GM12891 (cell line): ENCODE measurements around the gene UBE2C.

ENCODE experiments used
- POLR2A ChIP-seq: IDR thresholded peaks from 2 replicates; pipeline ENCODE4 v1.6.1; 2011; ENCODE audit warnings: low read depth, low read length, control low read depth
- POLR2AphosphoS5 ChIP-seq: IDR thresholded peaks from 2 replicates; pipeline ENCODE4 v1.6.1; 2011; ENCODE audit warnings: low read depth, low read length, control low read depth
- POU2F2 ChIP-seq: IDR thresholded peaks from 2 replicates; pipeline ENCODE4 v1.6.1; 2011; ENCODE audit warnings: low read depth, mild to moderate bottlenecking, control low read depth, low read length, moderate library complexity
- SPI1 ChIP-seq: IDR thresholded peaks from 2 replicates; pipeline ENCODE4 v1.6.1; 2011; ENCODE audit warnings: low read depth, low read length, control low read depth
- TAF1 ChIP-seq: IDR thresholded peaks from 2 replicates; pipeline ENCODE4 v1.6.1; 2011; ENCODE audit warnings: low read depth, low read length, control low read depth

DNA sequence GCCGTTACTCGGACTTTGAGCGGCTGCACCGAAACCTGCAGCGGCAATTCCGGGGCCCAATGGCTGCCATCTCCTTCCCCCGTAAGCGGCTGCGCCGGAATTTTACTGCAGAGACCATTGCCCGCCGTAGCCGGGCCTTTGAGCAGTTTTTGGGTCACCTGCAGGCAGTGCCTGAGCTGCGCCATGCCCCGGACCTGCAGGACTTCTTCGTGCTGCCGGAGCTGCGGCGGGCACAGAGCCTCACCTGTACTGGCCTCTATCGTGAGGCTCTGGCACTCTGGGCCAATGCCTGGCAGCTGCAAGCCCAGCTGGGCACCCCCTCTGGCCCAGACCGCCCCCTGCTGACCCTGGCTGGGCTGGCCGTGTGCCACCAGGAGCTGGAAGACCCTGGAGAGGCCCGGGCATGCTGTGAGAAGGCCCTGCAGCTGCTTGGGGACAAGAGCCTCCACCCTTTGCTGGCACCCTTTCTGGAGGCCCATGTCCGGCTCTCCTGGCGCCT is 28.3 kb downstream of the UBE2C start:
- TF ChIP-seq POLR2AphosphoS5 (no peak), SPI1 (no peak), POLR2A (no peak), TAF1 (no peak), POU2F2 (no peak)
